ENCODE data around the gene ROBO1. TPM values are rescaled to one million over a fixed set of nuclear protein-coding genes. Genes with fewer than 3 reads are reported as not detected.

Gene ROBO1
- total RNA-seq, 1 experiment from 2014 or later, result 32.2 TPM

DNA sequence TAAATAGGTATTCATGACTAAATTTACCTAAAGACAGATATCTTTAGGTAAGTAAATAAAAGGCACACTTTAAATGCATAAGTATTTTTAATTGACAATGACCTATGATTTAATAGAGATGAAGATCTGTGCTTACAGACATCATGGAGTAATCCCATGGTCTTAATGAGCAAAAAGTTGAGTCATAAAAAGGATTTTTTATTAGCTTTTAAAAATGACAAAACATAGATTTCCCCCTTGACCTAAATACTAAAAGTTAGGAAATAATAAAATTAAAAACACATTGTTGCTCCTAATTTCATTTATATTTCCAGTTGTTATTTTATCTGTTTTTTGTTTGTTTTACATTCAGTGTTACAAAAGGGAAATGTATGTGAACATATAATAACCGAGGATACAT, 1005.7 kb downstream of the ROBO1 start:
- Mint-ChIP-seq H3K27me3 (ENCODE audit: insufficient read depth, unreplicated experiment) (no peaks in the 10 kb centered on the region), H3K9me3 (ENCODE audit: unreplicated experiment) (no peaks in the 10 kb centered on the region), H3K4me1 (ENCODE audit: insufficient read depth, unreplicated experiment) (no peaks in the 10 kb centered on the region), H3K27ac (ENCODE audit: low read depth, unreplicated experiment) (no peak overlapping the region), H3K4me3 (ENCODE audit: unreplicated experiment) (no peak overlapping the region), H3K36me3 (ENCODE audit: insufficient read depth, unreplicated experiment) (no peaks in the 10 kb centered on the region)
- intact Hi-C loops (cut with micrococcal nuclease), result no loop called here
- TF ChIP-seq, protein P1, sequence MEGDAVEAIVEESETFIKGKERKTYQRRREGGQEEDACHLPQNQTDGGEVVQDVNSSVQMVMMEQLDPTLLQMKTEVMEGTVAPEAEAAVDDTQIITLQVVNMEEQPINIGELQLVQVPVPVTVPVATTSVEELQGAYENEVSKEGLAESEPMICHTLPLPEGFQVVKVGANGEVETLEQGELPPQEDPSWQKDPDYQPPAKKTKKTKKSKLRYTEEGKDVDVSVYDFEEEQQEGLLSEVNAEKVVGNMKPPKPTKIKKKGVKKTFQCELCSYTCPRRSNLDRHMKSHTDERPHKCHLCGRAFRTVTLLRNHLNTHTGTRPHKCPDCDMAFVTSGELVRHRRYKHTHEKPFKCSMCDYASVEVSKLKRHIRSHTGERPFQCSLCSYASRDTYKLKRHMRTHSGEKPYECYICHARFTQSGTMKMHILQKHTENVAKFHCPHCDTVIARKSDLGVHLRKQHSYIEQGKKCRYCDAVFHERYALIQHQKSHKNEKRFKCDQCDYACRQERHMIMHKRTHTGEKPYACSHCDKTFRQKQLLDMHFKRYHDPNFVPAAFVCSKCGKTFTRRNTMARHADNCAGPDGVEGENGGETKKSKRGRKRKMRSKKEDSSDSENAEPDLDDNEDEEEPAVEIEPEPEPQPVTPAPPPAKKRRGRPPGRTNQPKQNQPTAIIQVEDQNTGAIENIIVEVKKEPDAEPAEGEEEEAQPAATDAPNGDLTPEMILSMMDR (IDR thresholded peaks at IDR 0.05; ENCODE audit: unreplicated experiment), result no peak
- CTCF ChIA-PET, result interaction anchor here (0.9 kb wide), 1 partner anchor 14 kb away, joined by 3 read pairs; no protein-coding TSS in a partner anchor
- POLR2A ChIA-PET, result no interaction called here
- no peak for DNase-seq (ENCODE audit: unreplicated experiment)
- BruUV-seq (replicated peaks), result no TSS peak

DNA sequence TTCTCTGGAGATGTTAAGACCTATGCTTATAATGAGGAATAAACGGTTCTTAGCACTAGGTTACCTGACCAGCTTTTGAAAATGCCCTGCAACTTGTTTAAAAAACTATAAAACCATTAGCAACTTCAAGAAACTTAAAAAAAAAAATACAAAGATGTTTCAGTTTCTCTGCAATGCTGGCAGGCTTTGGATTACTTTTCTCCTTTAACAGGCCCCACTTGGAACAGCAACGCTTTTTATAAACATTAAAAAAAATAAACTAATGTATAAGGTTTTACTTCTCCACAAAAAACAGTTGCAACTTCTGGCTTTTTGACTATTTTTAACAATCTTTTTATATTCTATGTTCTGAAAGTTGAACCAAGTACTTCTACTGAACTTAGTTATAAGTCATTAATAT, 1006.7 kb downstream of the ROBO1 start:
- no TSS peak for BruUV-seq (replicated peaks)
- no peak for DNase-seq (ENCODE audit: unreplicated experiment)
- POLR2A ChIA-PET, result no interaction called here
- Mint-ChIP-seq H3K36me3 (ENCODE audit: insufficient read depth, unreplicated experiment) (no peaks in the 10 kb centered on the region), H3K9me3 (ENCODE audit: unreplicated experiment) (no peaks in the 10 kb centered on the region), H3K4me1 (ENCODE audit: insufficient read depth, unreplicated experiment) (no peaks in the 10 kb centered on the region), H3K27ac (ENCODE audit: low read depth, unreplicated experiment) (no peak overlapping the region), H3K27me3 (ENCODE audit: insufficient read depth, unreplicated experiment) (no peaks in the 10 kb centered on the region), H3K4me3 (ENCODE audit: unreplicated experiment) (no peak overlapping the region)
- TF ChIP-seq, protein P1 (IDR thresholded peaks at IDR 0.05; ENCODE audit: unreplicated experiment), result no peak
- intact Hi-C loops (cut with micrococcal nuclease), result no loop called here
- CTCF ChIA-PET, result interaction anchor here (0.7 kb wide), 1 partner anchor 131 kb away, joined by 3 read pairs; no protein-coding TSS in a partner anchor

DNA sequence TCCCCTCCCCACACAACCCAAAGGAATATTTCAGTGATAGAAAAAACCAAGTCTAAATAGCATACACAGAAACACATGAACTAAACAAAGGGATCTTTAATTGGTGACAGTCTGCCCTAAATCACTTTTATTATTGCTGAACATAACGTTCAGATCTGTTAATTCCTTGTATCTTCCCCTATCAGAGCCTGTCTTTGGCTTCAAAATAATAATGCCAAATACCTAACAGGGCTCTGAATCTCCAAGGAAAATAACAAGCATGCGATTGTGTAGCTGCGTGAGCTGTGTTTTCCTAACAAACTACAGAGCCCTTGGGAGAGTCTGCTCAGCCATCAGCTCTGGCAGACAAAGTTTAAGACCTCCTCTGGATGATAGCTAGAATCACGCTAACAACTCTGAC, 1010.1 kb downstream of the ROBO1 start:
- no peak overlapping the region for H3K4me3 Mint-ChIP-seq (ENCODE audit: unreplicated experiment)
- TF ChIP-seq, protein P1 (IDR thresholded peaks at IDR 0.05; ENCODE audit: unreplicated experiment), result no peak
- POLR2A ChIA-PET, result interaction anchor here (0.9 kb wide), 1 partner anchor 23 kb away, joined by 3 read pairs; no protein-coding TSS in a partner anchor
- DNase-seq (ENCODE audit: unreplicated experiment), result no peak
- no peak overlapping the region for H3K27ac Mint-ChIP-seq (ENCODE audit: low read depth, unreplicated experiment)
- intact Hi-C loops (cut with micrococcal nuclease), result no loop called here
- no TSS peak for BruUV-seq (replicated peaks)
- CTCF ChIA-PET, result interaction anchor here (0.6 kb wide), 1 partner anchor 219 kb away, joined by 3 read pairs; no protein-coding TSS in a partner anchor
- H3K36me3 Mint-ChIP-seq (ENCODE audit: insufficient read depth, unreplicated experiment), result no peaks in the 10 kb centered on the region
- peaks cover 13% of the 10 kb centered on the region for H3K4me1 Mint-ChIP-seq (ENCODE audit: insufficient read depth, unreplicated experiment)
- no peaks in the 10 kb centered on the region for H3K27me3 Mint-ChIP-seq (ENCODE audit: insufficient read depth, unreplicated experiment)
- no peaks in the 10 kb centered on the region for H3K9me3 Mint-ChIP-seq (ENCODE audit: unreplicated experiment)

DNA sequence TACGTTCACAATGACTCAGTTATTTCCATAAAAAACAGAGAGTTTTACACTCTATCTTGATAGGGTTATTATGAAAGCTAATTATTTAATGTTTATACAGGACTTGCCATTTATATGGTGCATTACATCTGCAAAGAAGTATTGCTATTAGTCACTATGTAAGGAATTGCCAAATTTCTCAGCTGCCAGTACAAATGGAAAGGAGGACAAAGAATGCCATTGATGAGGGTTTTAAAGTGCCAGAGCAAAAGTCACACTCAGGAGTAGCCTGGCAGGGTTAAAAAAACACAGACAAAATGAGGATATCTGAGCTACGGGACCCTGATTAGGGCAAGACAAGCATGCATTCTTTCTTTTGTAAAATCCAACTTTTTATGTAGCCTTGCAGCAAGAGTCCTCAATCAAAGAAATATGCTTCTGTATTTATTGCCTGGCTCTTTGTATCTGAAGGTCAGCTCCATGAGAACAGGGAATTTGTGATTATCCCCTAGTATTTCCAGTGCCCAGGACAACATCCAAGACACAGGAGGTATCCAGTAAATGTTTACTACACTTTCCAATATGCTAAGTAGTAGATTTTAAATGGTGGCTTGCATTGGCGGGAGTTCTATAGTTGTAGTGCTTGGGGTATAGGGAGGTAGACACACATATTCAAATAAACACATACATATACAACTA, 1013.6 kb downstream of the ROBO1 start:
- H3K36me3 Mint-ChIP-seq (ENCODE audit: insufficient read depth, unreplicated experiment), result no peaks in the 10 kb centered on the region
- H3K27me3 Mint-ChIP-seq (ENCODE audit: insufficient read depth, unreplicated experiment), result no peaks in the 10 kb centered on the region
- no peak overlapping the region for H3K4me3 Mint-ChIP-seq (ENCODE audit: unreplicated experiment)
- BruUV-seq (replicated peaks), result no TSS peak
- no peak overlapping the region for H3K27ac Mint-ChIP-seq (ENCODE audit: low read depth, unreplicated experiment)
- intact Hi-C loops (cut with micrococcal nuclease), result no loop called here
- ChIA-PET CTCF (interaction anchor here (0.8 kb wide), 1 partner anchor 232 kb away, joined by 3 read pairs; no protein-coding TSS in a partner anchor), POLR2A (interaction anchor here (0.8 to 1.7 kb wide), 4 partner anchors 12 to 221 kb away, joined by 3 to 8 read pairs (median 3); no protein-coding TSS in a partner anchor)
- H3K4me1 Mint-ChIP-seq (ENCODE audit: insufficient read depth, unreplicated experiment), result peaks cover 13% of the 10 kb centered on the region
- TF ChIP-seq, protein P1 (IDR thresholded peaks at IDR 0.05; ENCODE audit: unreplicated experiment), result no peak
- no peaks in the 10 kb centered on the region for H3K9me3 Mint-ChIP-seq (ENCODE audit: unreplicated experiment)
- DNase-seq (ENCODE audit: unreplicated experiment), result peak; percentile 49

All from MCF 10A (cell line).